Measurements from ENCODE around the gene HOGA1.

DNA sequence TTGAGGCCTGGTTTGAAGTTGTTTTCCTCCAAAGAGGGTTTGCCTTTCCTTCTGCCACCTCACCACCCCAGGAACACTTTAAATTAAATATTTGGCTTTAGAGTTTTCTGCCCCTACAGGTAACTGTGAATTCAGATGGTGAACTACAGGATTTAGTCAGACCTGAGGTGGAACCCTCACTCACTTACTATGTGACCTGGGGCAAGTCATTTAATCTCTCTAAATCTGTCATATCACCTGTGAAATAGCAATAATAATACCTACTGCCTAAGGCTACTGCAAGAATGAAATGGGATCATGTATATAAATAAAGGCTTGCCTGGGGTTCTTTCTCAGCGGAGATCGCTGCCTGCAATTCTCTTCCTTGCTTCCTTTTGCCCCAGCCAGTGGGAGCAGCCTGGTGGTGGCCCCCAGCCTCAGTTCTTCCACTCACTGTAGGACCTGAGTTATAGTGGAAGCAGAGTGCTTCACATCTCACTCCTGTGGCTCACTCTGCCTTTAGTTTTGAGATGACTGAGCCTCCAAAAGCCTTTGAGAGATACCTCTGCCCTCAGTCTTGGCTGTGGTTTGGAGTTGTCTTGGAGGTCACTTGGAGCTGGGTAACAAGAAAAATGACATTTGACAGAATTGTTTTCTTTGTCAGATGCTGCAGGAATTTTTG lies 17.7 kb upstream of the HOGA1 start:
- TF ChIP-seq, protein P1, sequence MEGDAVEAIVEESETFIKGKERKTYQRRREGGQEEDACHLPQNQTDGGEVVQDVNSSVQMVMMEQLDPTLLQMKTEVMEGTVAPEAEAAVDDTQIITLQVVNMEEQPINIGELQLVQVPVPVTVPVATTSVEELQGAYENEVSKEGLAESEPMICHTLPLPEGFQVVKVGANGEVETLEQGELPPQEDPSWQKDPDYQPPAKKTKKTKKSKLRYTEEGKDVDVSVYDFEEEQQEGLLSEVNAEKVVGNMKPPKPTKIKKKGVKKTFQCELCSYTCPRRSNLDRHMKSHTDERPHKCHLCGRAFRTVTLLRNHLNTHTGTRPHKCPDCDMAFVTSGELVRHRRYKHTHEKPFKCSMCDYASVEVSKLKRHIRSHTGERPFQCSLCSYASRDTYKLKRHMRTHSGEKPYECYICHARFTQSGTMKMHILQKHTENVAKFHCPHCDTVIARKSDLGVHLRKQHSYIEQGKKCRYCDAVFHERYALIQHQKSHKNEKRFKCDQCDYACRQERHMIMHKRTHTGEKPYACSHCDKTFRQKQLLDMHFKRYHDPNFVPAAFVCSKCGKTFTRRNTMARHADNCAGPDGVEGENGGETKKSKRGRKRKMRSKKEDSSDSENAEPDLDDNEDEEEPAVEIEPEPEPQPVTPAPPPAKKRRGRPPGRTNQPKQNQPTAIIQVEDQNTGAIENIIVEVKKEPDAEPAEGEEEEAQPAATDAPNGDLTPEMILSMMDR (IDR thresholded peaks at IDR 0.05; ENCODE audit: low read depth, low read length) = no peak
- TF ChIP-seq POLR2A (IDR thresholded peaks at IDR 0.05; ENCODE audit: extremely low read depth, insufficient read length) = no peak
- TF ChIP-seq, protein P2, sequence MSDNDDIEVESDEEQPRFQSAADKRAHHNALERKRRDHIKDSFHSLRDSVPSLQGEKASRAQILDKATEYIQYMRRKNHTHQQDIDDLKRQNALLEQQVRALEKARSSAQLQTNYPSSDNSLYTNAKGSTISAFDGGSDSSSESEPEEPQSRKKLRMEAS (IDR thresholded peaks at IDR 0.05; ENCODE audit: low read depth, low read length) = no peak
- TF ChIP-seq MYC (IDR thresholded peaks at IDR 0.05; ENCODE audit: low read depth, low read length) = no peak
